SU-DHL-6 (cell line): Measurements from ENCODE around the gene CCDC24.

Experiments
- CTCF ChIP-seq: fragments of 200-600 bp; sonication (generic); IDR thresholded peaks from one replicate; pipeline ENCODE4 v1.5.1; 2017; ENCODE audit warnings: antibody characterized with exemption, mild to moderate bottlenecking, low read length, moderate library complexity; ENCODE audit not compliant: insufficient read depth, poor library complexity, severe bottlenecking
- EZH2phosphoT487 ChIP-seq: fragments of 200-600 bp; sonication (generic), shearing (Covaris generic); conservative IDR thresholded peaks from 2 replicates; pipeline ENCODE4 v1.6.1; 2018; ENCODE audit warnings: mild to moderate bottlenecking, antibody characterized with exemption, low read length, moderate library complexity, mixed read lengths

GRCh38 chr1:44025816-44026215 lies 34.4 kb downstream of the CCDC24 start:
- TF ChIP-seq CTCF (no peak), EZH2phosphoT487 (no peak)
